BJ (cell line): ENCODE measurements around the gene MINDY3. TPM values are rescaled to one million over a fixed set of nuclear protein-coding genes. Genes with fewer than 3 reads are reported as not detected.

Source experiments
- CTCF ChIA-PET: fragments of 350-600 bp; formaldehyde crosslinking; extraction: SDS; loops from one replicate; lab custom pipeline; 2021; ENCODE audit warnings: antibody characterized with exemption, inconsistent platforms; lab: Yijun Ruan, JAX
- POLR2A ChIA-PET: fragments of 300-600 bp; sonication (Branson Sonifier 250); formaldehyde crosslinking; extraction: SDS; loops from one replicate; lab custom pipeline; 2021; ENCODE audit warnings: antibody characterized with exemption; lab: Charles Lee
- DNase-seq: peaks from one replicate; pipeline ENCODE4 v3.0.0-alpha.2; 2011; ENCODE audit warnings: low read depth
- H3K27me3 ChIP-seq: 2 replicates; pipeline ENCODE4 v1.6.0; 2011; ENCODE audit warnings: low read length; ENCODE audit not compliant: control insufficient read depth, insufficient read depth
- H3K36me3 ChIP-seq: 2 replicates; pipeline ENCODE4 v1.5.1; 2011; ENCODE audit warnings: low read length; ENCODE audit not compliant: control insufficient read depth, insufficient read depth
- H3K4me3 ChIP-seq: 2 replicates; pipeline ENCODE4 v1.5.1; 2011; ENCODE audit warnings: low read depth, mild to moderate bottlenecking, control low read depth, low read length
- CTCF ChIP-seq: IDR thresholded peaks from 2 replicates; pipeline ENCODE4 v1.5.1; 2011; ENCODE audit warnings: low read depth, mild to moderate bottlenecking, control low read depth, inconsistent platforms, low read length, moderate library complexity; ENCODE audit not compliant: insufficient read depth
- polyA plus RNA-seq: library from polyadenylated mRNA; depleted of rRNA; stranded (reverse); fragments of >200 nt; gene quantifications from 2 replicates; pipeline ENCODE4 v1.2.3, GENCODE V29; 2011

MINDY3 gene
- polyA plus RNA-seq, 1 experiment = 11.9 TPM

GRCh38 chr10:15863733-15864132, 3.4 kb upstream of the MINDY3 start:
- CTCF ChIA-PET = no interaction called here
- POLR2A ChIA-PET = no interaction called here
- no peak for TF ChIP-seq CTCF
- peaks cover 3% of the 10 kb centered on the region; the same call in 1 of the 2 replicates for H3K27me3 ChIP-seq
- DNase-seq = no peak
- H3K36me3 ChIP-seq = no peaks in the 10 kb centered on the region
- H3K4me3 ChIP-seq = no peak overlapping the region

- TF ChIP-seq CTCF = no peak
- POLR2A ChIA-PET = no interaction called here
- DNase-seq = no peak
- no peak overlapping the region for H3K4me3 ChIP-seq
- CTCF ChIA-PET = no interaction called here
- H3K27me3 ChIP-seq = peaks cover 3% of the 10 kb centered on the region; the same call in 1 of the 2 replicates
- H3K36me3 ChIP-seq = no peaks in the 10 kb centered on the region
These were observed 3.0 kb upstream of the MINDY3 start for GRCh38 chr10:15863323-15863722.

- ChIA-PET POLR2A (no interaction called here), CTCF (interaction anchor here (0.7 to 0.9 kb wide), 2 partner anchors 12 to 16 kb away, joined by 3 read pairs; no protein-coding TSS in a partner anchor)
- Histone ChIP-seq H3K36me3 (no peaks in the 10 kb centered on the region), H3K27me3 (no peaks in the 10 kb centered on the region), H3K4me3 (peak overlapping the region; percentile 81)
- TF ChIP-seq CTCF = no peak
- DNase-seq = no peak
These were observed 440 bp upstream of the MINDY3 start for GRCh38 chr10:15860692-15861201.

GRCh38 chr10:15859509-15859905, 800 bp downstream of the MINDY3 start:
- TF ChIP-seq CTCF = no peak
- POLR2A ChIA-PET = no interaction called here
- DNase-seq = no peak
- peak overlapping the region; percentile 81 for H3K4me3 ChIP-seq
- CTCF ChIA-PET = interaction anchor here (0.6 kb wide), 1 partner anchor 687 kb away, joined by 4 read pairs; no protein-coding TSS in a partner anchor
- H3K27me3 ChIP-seq = no peaks in the 10 kb centered on the region
- H3K36me3 ChIP-seq = no peaks in the 10 kb centered on the region

GRCh38 chr10:15858861-15859281, 1.4 kb downstream of the MINDY3 start:
- ChIA-PET CTCF (interaction anchor here (0.6 to 0.7 kb wide), 2 partner anchors 688 to 1713 kb away, joined by 3 to 4 read pairs; no protein-coding TSS in a partner anchor), POLR2A (no interaction called here)
- peak overlapping the region; percentile 81 for H3K4me3 ChIP-seq

More at GRCh38 chr10:15858861-15859281, 1.4 kb downstream of the MINDY3 start:
- TF ChIP-seq CTCF = no peak
- DNase-seq = no peak
- Histone ChIP-seq H3K36me3 (no peaks in the 10 kb centered on the region), H3K27me3 (no peaks in the 10 kb centered on the region)
